Medulla oblongata (tissue), 1 donor: ENCODE measurements around the gene GTPBP6.
"Not testable (repeated sequence)": the region's sequence is repeated elsewhere in the genome, so short reads cannot be mapped to it uniquely, and the experiment has no call there.

Source experiments
- DNase-seq: peaks from one replicate; pipeline ENCODE4 v3.0.0-alpha.2; 2015; ENCODE audit errors: extremely low spot score

GTPBP6 gene

GRCh38 chrX:351736-352135 lies 33.1 kb upstream of the GTPBP6 start:
- no peak for DNase-seq

GRCh38 chrX:351324-351641 lies 32.7 kb upstream of the GTPBP6 start:
- not testable (repeated sequence) for DNase-seq

DNA sequence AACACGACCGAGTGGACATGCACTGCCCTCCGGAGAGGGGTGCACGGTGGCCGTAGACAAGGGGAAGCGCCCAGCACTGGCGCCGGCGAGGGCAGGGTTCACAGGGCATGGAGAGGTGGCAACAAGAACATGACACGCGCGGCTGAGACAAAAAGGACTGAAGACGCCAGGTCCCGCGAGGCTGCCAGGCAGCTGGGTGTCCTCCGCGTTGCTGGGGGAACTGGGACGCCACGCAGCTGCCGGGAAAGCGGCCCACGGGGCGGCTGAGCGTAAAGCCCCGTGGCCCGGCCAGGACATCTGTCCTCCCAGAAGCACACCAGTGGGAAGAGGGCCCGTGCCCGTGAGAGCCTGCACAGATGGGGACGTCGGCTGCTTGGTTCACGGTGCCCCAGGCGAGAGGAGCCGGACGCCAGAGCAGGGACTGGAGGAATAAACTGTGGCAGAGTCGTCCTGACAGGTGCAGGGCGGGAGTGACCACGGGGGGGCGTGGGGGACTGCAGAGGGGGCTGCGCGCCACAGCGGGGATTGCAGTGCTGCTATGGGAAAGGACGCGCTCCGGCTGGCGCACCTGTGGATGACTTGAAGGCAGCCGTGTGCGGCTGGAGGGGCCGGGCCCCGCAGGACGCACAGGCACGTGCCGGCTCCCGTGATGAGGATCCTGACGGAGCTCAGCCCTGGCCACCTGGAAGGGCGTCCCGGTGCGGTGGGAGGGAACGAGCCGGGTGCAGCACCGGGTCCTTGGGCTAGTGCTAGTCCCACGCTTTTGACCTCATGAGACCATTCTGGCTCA lies 32.1 kb upstream of the GTPBP6 start:
- peak; percentile 41 for DNase-seq

DNA sequence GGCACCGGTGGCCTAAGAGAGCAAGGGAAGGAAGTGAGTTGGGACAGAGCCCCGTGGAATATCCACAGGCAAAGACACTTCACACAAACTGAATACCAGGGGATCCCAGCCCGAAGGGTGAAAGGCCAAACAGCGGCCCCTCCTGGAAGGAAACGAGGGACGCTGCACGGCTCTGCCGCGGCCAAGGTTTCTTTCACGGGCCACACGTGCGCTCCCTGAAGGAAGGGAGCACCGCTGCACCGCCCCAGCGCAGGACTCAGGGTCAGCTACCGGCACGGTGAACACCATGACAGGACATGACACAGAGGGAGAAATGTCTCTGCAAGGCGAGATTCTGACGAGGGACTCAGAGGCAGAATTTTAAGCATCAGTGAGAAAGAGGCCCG lies 31.5 kb upstream of the GTPBP6 start:
- no peak for DNase-seq

DNA sequence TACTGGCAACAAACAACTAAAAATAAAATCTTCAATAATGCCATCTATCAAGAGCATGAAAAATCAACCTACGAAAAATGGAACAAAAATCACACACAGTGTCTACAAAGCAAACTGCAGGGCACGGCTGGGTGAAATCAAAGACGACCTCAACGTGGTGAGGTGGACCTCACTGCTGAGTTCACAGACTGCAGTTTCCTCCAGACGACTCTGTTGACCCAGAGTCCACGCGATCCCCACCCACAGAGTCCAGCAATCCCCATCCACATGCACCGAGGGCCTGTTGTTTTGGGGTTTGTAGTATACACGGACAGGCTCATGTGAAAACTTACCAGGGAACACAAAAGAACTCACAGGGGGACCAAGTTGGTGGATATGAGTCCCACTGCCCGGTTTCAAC lies 31.1 kb upstream of the GTPBP6 start:
- DNase-seq, result peak; percentile 6

DNA sequence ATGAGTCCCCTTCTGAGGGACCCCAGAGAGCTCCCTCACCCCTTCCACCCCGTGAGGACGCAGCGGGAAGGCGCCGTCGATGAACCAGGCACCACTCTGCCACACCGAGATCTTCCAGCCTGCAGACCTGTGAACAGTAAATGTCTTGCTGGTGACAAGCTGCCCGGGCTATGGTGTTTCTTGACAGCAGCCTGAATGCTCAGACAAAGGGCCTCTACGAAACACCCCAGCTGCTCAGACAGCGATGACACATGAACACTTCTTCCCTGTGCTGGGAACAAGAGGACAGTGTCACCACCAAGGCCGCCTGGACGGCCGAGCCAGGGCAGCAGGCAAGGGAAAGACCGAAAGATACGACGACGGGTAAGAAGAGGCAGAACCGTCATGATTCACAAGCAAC lies 30.6 kb upstream of the GTPBP6 start:
- DNase-seq, result peak; percentile 92

GRCh38 chrX:348461-349117 lies 30.0 kb upstream of the GTPBP6 start:
- peak; percentile 15 for DNase-seq

GRCh38 chrX:347351-348117 lies 28.9 kb upstream of the GTPBP6 start:
- DNase-seq, result no peak

DNA sequence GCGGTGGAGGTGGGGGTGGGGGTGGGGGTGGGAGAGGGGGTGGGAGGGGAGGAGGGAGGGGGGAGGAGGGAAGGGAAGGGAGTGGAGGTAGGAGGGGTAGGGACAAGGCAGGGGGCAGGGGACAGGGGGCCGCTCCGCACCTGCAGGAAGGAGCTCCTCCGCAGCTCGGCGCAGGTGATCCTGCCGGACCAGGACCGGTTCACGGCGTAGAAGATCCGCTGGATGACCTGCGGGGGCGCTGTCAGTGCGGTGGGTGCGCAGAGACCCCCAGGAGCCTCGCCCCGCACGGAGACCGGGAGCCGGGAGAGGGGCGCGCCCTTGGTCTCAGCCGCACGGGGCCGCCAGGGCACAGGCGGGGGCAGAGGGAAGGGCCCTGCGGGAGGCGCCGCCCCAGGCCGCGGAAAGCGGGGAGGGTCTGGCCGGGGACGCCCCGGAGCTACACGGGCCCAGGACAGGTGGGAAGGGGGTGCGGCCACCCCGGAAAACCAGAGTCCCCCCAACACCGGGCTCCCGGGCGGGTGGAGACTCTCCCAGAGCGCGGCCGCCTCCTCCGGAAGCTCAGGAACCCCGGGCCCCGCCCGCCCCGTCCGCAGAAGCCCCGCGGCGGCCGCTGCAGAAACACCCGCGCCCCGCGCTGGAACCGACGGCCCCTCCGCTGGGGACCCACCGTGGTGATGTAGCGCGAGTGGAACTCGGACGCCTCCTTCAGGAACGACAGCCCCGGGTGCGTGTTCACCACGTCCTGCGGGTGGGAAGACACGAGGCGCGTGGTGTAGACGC lies 27.6 kb upstream of the GTPBP6 start:
- DNase-seq, result no peak

- DNase-seq, result no peak
Observed at GRCh38 chrX:345020-345925, 26.7 kb upstream of the GTPBP6 start.

- no peak for DNase-seq
Observed at GRCh38 chrX:344371-344901, 25.8 kb upstream of the GTPBP6 start.

- no peak for DNase-seq
Observed at GRCh38 chrX:341541-342101, 23.0 kb upstream of the GTPBP6 start.

DNA sequence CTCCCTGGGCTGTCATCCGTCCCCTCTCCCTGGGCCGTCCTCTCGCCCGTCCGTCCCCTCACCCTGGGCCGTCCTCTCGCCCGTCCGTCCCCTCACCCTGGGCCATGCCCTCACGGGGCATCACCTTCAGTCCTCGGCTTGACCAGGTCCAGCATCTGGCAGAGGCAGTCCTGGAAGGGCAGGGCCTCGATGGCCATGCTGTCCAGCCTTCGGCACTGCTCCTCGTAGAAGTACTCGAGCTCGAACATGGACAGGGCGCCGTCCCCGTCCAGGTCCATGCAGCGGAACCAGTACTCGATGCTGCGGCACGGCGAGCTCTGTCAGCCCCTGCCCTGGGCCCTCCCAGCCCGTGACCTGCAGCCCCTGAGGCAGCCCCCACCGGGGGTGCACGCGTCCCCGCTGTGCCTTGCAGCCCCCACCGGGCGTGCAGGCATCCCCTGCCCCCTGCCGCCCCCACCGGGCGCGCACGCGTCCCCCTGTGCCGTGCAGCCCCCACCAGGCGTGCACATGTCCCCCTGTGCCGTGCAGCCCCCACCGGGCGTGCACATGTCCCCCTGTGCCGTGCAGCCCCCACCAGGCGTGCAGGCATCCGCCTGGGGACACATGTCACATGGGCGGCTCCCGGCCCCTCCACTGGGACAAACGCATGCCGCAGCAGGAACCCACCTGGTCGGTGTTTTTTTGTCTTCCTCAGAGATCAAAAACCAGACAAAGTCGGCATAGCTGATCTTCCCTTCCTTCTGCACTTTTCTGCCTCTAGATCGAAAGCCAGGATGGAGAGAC lies 22.2 kb upstream of the GTPBP6 start:
- no peak for DNase-seq

GRCh38 chrX:340121-340520 lies 21.5 kb upstream of the GTPBP6 start:
- no peak for DNase-seq

- DNase-seq, result no peak
Observed at GRCh38 chrX:338836-339400, 20.3 kb upstream of the GTPBP6 start.

GRCh38 chrX:338281-338835 lies 19.8 kb upstream of the GTPBP6 start:
- no peak for DNase-seq

GRCh38 chrX:337331-337831 lies 18.8 kb upstream of the GTPBP6 start:
- DNase-seq, result no peak

GRCh38 chrX:336227-336626 lies 17.6 kb upstream of the GTPBP6 start:
- DNase-seq, result no peak

GRCh38 chrX:335758-336155 lies 17.2 kb upstream of the GTPBP6 start:
- no peak for DNase-seq
